Measurements from ENCODE around the gene UNC13D. TPM values are rescaled to one million over a fixed set of nuclear protein-coding genes. Genes with fewer than 3 reads are reported as not detected.

Gene UNC13D
- total and polyA plus RNA-seq, 9 of the 15 experiments (the other 6 are each of a cell fraction or from before 2014, with no cell fraction given), result 0.86 to 244 (median 69.2) TPM

GRCh38 chr17:75808905-75809621 is 35.1 kb downstream of the UNC13D start (continued):
- TF ChIP-seq ARID1B (IDR thresholded peaks at IDR 0.05) (no peak), SFPQ (IDR thresholded peaks at IDR 0.05; ENCODE audit: low read depth, low read length) (no peak), GMEB1 (CRISPR knock-in tag; IDR thresholded peaks at IDR 0.05) (0 out of 2 replicates have a peak, but pooled peaks have one; percentile 27), ZNF395 (CRISPR knock-in tag; IDR thresholded peaks at IDR 0.05) (peak; percentile 35; the same call in 1 of the 2 replicates), SAP30 (IDR thresholded peaks at IDR 0.05; ENCODE audit: borderline replicate concordance, insufficient read depth, low read depth, low read length, poor library complexity, severe bottlenecking) (no peak), STAT5B (CRISPR knock-in tag; IDR thresholded peaks at IDR 0.05) (no peak), ZFP30 (CRISPR knock-in tag; IDR thresholded peaks at IDR 0.05; ENCODE audit: borderline replicate concordance) (no peak), ZNF224 (CRISPR knock-in tag; IDR thresholded peaks at IDR 0.05) (no peak), FOXO4 (CRISPR knock-in tag; IDR thresholded peaks at IDR 0.05) (no peak), HDAC2 (IDR thresholded peaks at IDR 0.05) (no peak), SNRNP70 (optimal IDR thresholded peaks at IDR 0.05; ENCODE audit: low read depth, low read length) (no peak), ZNF311 (CRISPR knock-in tag; IDR thresholded peaks at IDR 0.05) (no peak), RHOXF2B (CRISPR knock-in tag; conservative IDR thresholded peaks at IDR 0.05) (no peak), ZNF77 (CRISPR knock-in tag; IDR thresholded peaks at IDR 0.05) (no peak), CCAR2 (IDR thresholded peaks at IDR 0.05; ENCODE audit: low read depth, low read length) (no peak), TCFL5 (CRISPR knock-in tag; conservative IDR thresholded peaks at IDR 0.05) (no peak), THRAP3 (IDR thresholded peaks at IDR 0.05; ENCODE audit: borderline replicate concordance) (no peak), POLR3A (IDR thresholded peaks at IDR 0.05; ENCODE audit: borderline replicate concordance, extremely low read depth, insufficient read depth, insufficient read length) (no peak), HIVEP1 (CRISPR knock-in tag; IDR thresholded peaks at IDR 0.05) (no peak), MAX (CRISPR knock-in tag; IDR thresholded peaks at IDR 0.05) (no peak), HMGN3 (IDR thresholded peaks at IDR 0.05; ENCODE audit: borderline replicate concordance, extremely low read depth, insufficient read length, low read depth, low read length) (no peak)
